GM13976 (cell line): Measurements from ENCODE around the gene HOXA3.

Source experiments
- DNase-seq: peaks from one replicate; pipeline ENCODE4 v3.0.0; 2012; ENCODE audit warnings: low spot score
- in situ Hi-C: fragments of 300-500 bp; cut with MboI; formaldehyde crosslinking; loops from one replicate; pipeline ENCODE4 v1.12.0; 2022; ENCODE audit warnings: low sequenced_read_pairs, mixed read lengths, inconsistent platforms; ENCODE audit not compliant: unreplicated experiment
- TF ChIP-seq, protein P1 (sequence below): IDR thresholded peaks from 2 replicates; pipeline ENCODE4 v1.5.1; 2012; ENCODE audit warnings: borderline replicate concordance, mild to moderate bottlenecking; ENCODE audit not compliant: insufficient read depth; ENCODE audit errors: extremely low read depth, missing control alignments, control extremely low read depth

HOXA3 gene

DNA sequence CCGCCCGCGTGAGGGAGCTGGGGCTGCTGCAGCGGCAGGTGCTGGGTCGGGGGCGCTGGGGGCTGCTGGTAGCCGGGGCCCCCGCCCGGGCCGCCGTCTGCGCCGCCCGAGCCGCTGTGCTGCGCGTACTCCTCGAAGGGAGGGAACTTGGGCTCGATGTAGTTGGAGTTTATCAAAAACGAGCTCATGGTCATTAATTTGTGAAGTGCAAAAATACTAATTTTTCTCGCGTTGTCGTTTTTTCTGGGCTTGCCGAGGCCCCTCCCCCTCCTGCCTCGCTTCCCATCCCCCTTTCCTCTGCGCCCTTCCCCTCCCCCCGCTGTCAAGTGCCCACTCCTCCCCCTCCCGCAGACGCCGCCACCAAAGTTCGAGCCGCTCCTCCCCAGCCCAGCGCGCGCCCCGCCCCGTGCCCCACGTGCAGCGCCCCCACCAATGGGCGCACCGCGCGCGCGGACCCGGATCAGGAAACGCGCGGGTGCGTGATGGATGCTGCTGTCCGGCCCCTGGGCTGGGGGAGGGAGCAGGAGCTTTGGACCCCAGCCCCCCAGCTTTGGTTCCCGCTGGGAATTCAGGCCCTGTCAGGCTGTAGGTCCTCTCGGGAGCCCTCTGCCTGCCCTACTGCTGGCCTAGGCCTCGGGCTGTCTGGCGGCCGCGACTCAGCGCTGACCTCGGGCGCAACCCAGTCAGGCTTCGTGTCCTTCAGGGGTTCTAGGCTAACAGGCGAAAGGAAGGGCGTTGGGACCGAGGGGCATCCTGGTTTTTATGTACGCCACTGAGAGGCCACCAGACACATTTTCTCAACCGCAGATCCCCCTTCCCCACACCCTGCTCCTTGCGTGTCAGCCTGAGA lies 21.6 kb downstream of the HOXA3 start, which contains the start of gene HOXA4:
TSS of gene HOXA4 (minus strand) at position 218 of the 850 bp plus-strand sequence. CDS start at position 194, 24 bp downstream.
- TF ChIP-seq, protein P1, sequence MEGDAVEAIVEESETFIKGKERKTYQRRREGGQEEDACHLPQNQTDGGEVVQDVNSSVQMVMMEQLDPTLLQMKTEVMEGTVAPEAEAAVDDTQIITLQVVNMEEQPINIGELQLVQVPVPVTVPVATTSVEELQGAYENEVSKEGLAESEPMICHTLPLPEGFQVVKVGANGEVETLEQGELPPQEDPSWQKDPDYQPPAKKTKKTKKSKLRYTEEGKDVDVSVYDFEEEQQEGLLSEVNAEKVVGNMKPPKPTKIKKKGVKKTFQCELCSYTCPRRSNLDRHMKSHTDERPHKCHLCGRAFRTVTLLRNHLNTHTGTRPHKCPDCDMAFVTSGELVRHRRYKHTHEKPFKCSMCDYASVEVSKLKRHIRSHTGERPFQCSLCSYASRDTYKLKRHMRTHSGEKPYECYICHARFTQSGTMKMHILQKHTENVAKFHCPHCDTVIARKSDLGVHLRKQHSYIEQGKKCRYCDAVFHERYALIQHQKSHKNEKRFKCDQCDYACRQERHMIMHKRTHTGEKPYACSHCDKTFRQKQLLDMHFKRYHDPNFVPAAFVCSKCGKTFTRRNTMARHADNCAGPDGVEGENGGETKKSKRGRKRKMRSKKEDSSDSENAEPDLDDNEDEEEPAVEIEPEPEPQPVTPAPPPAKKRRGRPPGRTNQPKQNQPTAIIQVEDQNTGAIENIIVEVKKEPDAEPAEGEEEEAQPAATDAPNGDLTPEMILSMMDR = no peak
- in situ Hi-C loops = no loop called here
- DNase-seq = peak; percentile 67

DNA sequence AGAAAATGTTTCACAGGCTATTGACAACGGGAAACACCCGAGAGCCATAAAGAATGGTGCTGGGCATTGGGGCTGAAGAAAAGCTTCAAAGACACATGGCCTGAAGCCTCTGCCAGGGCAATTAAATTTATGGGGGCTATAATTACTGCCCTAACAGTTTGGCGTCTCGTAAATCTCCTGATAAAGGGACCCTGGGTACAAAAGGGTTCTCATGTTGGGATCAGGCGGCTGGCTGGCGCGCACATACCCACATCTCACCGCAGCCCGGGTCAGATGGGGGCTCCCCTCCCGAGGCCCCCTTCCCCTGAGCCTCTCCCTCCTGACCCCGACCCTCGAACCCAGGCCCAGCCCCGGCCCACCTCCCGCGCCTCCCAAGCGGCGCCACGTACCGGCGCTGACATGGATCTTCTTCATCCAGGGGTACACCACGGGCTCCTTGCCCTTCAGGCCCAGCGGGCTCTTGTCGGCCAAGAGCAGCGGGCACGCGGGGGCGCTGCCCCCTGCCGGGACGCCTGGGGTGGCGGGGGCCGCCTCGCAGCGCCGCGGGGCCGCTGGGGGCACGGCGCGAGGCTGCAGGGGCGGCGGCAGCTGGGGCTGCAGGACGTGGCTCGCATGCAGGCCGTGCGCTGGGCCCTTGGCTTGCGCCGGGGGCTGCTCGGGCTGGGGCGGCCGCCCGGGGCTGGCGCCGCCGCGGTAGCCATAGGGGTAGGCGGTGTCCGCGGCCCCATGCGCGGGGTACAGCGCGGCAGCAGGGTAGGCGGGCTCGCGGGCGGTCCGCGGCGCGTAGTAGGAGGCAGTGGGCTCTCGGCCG lies 22.4 kb downstream of the HOXA3 start:
- in situ Hi-C loops = no loop called here
- TF ChIP-seq, protein P1 = no peak
- no peak for DNase-seq

DNA sequence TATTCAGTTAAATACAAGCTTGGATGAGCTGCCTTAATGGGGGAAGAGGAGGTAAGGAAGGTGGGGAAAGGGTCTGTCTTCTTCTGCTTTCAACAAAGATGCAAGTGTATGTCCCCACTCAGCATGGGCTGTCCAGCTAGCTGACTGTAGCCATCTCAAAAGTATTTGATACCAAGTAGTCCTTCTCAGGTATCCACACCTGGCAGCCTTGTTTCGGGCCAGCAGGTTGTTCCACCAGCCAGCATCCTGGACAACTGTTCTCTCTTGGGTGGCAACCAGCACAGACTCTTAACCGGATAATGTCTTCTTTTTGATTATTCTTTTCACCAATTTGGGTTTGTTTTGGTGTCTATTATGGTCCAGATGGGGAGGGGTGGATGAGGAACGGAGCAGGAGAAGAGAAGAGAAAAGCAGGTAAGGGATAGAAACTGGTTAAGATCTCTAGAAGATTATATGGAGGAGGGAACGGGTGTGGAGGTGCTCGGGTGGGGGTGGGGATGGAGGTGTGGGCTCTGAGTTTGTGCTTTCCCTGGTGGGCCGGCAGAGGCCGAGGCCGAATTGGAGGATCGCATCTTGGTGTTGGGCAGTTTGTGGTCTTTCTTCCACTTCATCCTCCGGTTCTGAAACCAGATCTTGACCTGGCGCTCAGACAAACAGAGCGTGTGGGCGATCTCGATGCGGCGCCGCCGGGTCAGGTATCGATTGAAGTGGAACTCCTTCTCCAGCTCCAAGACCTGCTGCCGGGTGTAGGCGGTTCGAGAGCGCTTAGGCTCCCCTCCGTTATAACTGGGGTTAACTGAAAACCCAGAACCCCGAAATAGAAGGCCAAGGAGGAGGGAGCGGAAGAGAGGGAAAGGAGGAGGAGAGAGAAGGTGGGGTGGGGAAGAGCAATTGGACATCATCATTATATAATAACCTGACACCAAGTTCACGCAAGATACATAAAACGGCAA lies 23.3 kb downstream of the HOXA3 start:
- TF ChIP-seq, protein P1 = no peak
- DNase-seq = no peak
- in situ Hi-C loops = no loop called here

DNA sequence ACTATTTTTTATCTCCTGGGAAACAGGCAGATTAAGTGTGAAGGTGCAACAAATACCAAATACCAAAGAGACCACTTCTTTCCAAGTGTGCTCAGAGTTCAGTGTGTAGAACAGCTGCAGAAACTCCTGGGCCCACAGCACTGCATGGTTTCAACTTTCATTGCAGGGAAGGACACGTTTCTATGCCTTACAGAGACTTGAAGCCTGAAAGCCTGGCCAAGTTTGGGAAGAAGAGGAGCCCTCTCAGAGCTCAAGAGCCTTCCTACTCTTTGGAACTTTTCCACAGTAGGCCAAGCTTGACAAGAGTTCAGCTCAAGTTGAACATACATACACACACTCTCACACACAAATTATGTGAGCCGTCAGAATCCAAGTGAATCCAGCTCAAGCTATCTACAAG lies 24.3 kb downstream of the HOXA3 start:
- in situ Hi-C loops = no loop called here
- TF ChIP-seq, protein P1 = no peak
- no peak for DNase-seq

DNA sequence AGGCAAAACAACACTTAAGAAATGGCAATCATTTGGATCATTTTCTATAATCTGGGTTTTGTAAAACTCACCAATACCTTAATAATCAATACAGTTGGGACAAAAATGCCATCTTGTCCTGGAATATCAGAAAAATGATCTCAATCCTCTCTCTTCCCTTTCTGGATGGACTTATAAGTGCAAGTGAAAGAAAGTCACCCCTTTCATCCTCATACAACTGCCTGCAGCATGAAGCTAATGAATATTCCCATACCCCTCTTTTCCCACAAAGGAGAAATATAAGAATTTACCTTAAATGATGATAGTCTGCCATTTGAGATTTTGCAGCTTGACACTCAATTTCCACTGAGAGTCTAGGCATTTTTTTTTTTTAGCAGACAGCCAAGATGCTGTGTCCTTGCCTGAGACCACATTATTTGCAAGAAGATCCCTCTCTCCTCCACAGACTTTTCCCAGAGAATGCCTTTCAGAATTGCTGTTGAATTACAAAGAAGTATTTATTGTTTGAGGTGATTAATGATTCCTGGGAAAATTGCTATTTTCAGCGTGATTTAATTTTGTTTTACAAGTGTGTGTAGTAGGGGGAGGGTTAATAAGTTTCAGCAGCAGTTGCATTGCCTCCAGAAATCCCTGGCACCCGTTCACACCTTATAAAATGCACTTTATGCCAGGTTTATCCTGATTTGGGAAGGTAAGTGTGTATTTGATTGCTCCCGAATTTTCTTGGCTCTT lies 25.6 kb downstream of the HOXA3 start:
- TF ChIP-seq, protein P1 = no peak
- in situ Hi-C loops = no loop called here
- DNase-seq = no peak
